Measurements from ENCODE around the gene MYOF.

Gene MYOF

GRCh38 chr10:93417921-93418320 is 64.2 kb downstream of the MYOF start:
- H3K4me3 ChIP-seq, result no peak overlapping the region
- H4K20me1 ChIP-seq, result no peaks in the 10 kb centered on the region
- H3K36me3 ChIP-seq, result no peaks in the 10 kb centered on the region; a peak in 1 of 22 replicates
- H3K27ac ChIP-seq, result no peak overlapping the region
- no peak for TF ChIP-seq Cebpa-rat (IDR thresholded peaks at IDR 0.05)
- H3K9ac ChIP-seq, result no peak overlapping the region
- H3K27me3 ChIP-seq, result 0 out of 22 replicates have a peak, but pooled peaks cover 0 to 3% (median 0%) of the 10 kb centered on the region in 11 experiments
- H3K9me3 ChIP-seq (replicated peaks in 1 of 11), result no peaks in the 10 kb centered on the region
- no peak overlapping the region for H3K4me2 ChIP-seq
- H3K4me1 ChIP-seq, result peaks cover 43 to 70% (median 47%) of the 10 kb centered on the region in 10 experiments

DNA sequence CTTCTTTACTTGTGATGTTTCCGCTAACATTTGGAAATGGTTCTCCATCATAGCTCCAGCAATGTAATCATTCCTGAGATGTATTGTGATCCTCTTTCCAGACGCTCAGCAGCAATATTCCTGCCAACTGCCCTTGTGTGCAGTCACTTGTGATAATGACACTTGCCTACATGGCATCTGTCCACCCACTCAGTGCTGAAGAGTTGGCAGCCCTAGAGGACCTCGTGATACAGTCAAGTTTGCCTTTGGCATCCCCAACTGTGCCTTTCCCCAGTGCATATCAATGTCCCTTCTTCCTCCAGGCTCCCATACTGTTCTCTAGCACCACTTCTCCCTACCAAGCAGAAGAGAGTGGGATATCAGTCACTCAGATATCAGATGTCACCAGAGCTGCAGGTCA is 64.9 kb downstream of the MYOF start:
- no peaks in the 10 kb centered on the region for H3K9me3 ChIP-seq (replicated peaks in 1 of 11)
- no peaks in the 10 kb centered on the region; a peak in 1 of 22 replicates for H3K36me3 ChIP-seq
- no peaks in the 10 kb centered on the region for H4K20me1 ChIP-seq
- no peak overlapping the region for H3K9ac ChIP-seq
- no peak overlapping the region for H3K27ac ChIP-seq
- no peak overlapping the region for H3K4me2 ChIP-seq
- peaks cover 50 to 72% (median 54%) of the 10 kb centered on the region in 10 experiments for H3K4me1 ChIP-seq
- H3K27me3 ChIP-seq, result 0 out of 22 replicates have a peak, but pooled peaks cover 0 to 3% (median 0%) of the 10 kb centered on the region in 11 experiments
- no peak overlapping the region for H3K4me3 ChIP-seq
- no peak for TF ChIP-seq Cebpa-rat (IDR thresholded peaks at IDR 0.05)

DNA sequence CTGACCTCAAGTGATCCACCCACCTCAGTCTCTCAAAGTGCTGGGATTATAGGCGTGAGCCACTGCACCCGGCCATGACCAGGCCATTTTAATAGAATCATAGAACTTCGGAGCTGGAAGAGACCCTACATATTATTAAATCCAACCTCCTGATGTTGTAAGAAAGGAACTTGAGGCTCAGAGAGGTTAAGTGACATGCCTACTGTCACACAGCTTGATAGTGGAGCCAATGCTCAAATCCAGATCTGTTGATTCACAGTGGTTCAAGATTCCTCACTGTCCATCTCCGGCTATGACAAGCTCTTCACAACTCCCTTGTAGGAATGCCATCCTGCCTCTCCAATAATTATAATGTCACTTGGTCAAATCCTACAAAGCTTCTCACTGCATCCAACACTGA is 65.3 kb downstream of the MYOF start:
- no peak for TF ChIP-seq Cebpa-rat (IDR thresholded peaks at IDR 0.05)
- Histone ChIP-seq H3K9me3 (replicated peaks in 1 of 11) (no peaks in the 10 kb centered on the region), H3K4me3 (no peak overlapping the region), H4K20me1 (no peaks in the 10 kb centered on the region), H3K36me3 (no peaks in the 10 kb centered on the region; a peak in 1 of 22 replicates), H3K9ac (no peak overlapping the region), H3K27me3 (0 out of 22 replicates have a peak, but pooled peaks cover 0 to 3% (median 0%) of the 10 kb centered on the region in 11 experiments), H3K4me2 (no peak overlapping the region), H3K4me1 (peaks cover 53 to 72% (median 58%) of the 10 kb centered on the region in 10 experiments), H3K27ac (no peak overlapping the region)

DNA sequence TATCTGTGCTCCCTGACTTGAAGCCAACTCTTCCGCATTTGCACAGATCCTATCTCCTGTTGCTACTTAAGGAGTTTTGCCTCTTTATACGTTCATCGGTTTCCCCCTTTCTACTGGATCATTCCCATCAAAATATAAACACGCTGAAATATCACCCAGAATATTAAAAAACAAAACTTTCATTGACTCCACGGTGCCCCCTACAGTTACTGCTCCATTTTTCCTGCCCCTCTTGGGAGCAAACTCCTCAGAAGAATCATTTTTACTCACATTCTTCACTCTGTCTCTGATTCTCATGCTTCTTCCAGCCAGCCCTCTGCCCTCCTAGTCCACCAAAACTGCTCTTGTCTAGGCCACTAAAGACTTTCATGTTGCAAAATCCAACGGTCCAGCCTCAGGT is 66.4 kb downstream of the MYOF start:
- Histone ChIP-seq H4K20me1 (no peaks in the 10 kb centered on the region), H3K4me1 (peaks cover 47 to 68% (median 56%) of the 10 kb centered on the region in 10 experiments), H3K36me3 (no peaks in the 10 kb centered on the region; a peak in 1 of 22 replicates), H3K9me3 (replicated peaks in 1 of 11) (no peaks in the 10 kb centered on the region; a peak in 1 of 22 replicates), H3K4me2 (no peak overlapping the region), H3K4me3 (no peak overlapping the region), H3K9ac (no peak overlapping the region), H3K27ac (no peak overlapping the region), H3K27me3 (0 out of 22 replicates have a peak, but pooled peaks cover 0 to 3% (median 0%) of the 10 kb centered on the region in 11 experiments)
- TF ChIP-seq Cebpa-rat (IDR thresholded peaks at IDR 0.05), result no peak

DNA sequence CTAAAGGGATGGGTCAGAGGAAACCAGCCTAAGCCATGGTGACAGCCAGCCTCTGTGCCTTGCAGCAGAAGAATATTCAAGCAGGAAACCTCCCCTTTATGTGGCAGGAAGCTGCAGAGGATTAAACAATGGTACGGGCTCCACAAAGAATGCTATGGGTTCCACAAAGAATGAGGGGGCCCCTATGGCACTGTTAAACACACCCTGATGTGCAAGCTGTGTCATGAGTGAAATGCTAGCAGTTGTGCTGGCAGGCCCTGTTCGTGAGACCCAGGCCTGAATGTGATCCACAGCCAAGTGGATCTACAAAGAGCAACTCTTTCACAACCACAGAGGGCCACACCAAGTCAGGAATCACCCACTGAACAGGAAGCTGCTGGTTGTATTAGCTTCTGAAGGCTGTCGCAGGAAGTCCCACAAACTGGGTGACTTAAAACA is 68.9 kb downstream of the MYOF start:
- Histone ChIP-seq H3K36me3 (peaks cover 0 to 11% (median 0%) of the 10 kb centered on the region in 11 experiments; a peak in 2 of 22 replicates), H3K27ac (peak overlapping the region in 10 of 11 experiments; percentile 41 to 88 (median 80); a peak in 20 of 22 replicates), H3K9me3 (replicated peaks in 1 of 11) (no peaks in the 10 kb centered on the region; a peak in 1 of 22 replicates), H3K4me3 (peak overlapping the region in 4 of 10 experiments; percentile 1 to 36 (median 24); a peak in 5 of 20 replicates), H4K20me1 (no peaks in the 10 kb centered on the region), H3K4me1 (peaks cover 29 to 50% (median 41%) of the 10 kb centered on the region in 10 experiments), H3K4me2 (peak overlapping the region; percentile 67 to 94 (median 84)), H3K27me3 (no peaks in the 10 kb centered on the region), H3K9ac (peak overlapping the region in 10 of 11 experiments; percentile 4 to 75 (median 64); a peak in 17 of 22 replicates)
- peak in 6 of 11 experiments; percentile 30 to 53 (median 35); a peak in 4 of 22 replicates for TF ChIP-seq Cebpa-rat (IDR thresholded peaks at IDR 0.05)

GRCh38 chr10:93412801-93413200 is 69.3 kb downstream of the MYOF start:
- H3K9ac ChIP-seq, result peak overlapping the region in 9 of 11 experiments; percentile 36 to 75 (median 65); a peak in 17 of 22 replicates

DNA sequence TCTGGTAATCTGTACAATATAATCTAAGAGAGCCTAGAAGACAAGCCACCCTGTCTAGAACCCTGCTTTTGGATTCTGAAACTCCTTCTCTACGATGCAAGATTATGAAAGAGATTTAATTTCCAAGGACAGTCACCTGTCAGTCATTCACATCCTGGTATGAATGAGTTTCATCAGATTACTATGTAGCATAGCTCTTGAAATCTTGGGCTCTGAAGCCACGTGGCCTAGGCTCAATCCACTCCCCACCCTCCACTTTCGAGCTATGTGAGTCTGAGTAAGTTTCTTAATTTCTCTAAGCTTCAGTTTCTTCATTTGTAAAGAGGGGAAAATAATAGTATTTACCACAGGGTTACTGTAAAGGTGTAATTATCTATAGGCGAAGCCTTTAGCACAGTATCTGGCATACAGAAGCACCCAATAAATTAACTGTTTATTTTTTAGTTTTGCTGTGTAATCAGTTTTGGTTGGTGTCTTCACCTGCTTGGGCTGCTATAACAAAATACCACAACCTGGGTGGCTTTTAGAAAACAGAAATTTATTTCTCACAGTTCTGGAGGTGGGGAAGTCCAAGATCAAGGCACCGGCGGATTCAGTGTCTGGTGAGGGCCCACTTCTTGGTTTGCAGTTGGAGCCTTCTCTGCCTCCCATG is 71.3 kb downstream of the MYOF start:
- Histone ChIP-seq H4K20me1 (no peaks in the 10 kb centered on the region), H3K9ac (no peak overlapping the region), H3K27ac (no peak overlapping the region; a peak in 1 of 22 replicates), H3K4me3 (no peak overlapping the region), H3K27me3 (no peaks in the 10 kb centered on the region), H3K4me1 (peaks cover 29 to 50% (median 41%) of the 10 kb centered on the region in 10 experiments), H3K4me2 (peak overlapping the region in 1 of 11 experiments; percentile 94; a peak in 2 of 22 replicates), H3K36me3 (peaks cover 0 to 11% (median 0%) of the 10 kb centered on the region in 11 experiments; a peak in 2 of 22 replicates), H3K9me3 (replicated peaks in 1 of 11) (no peaks in the 10 kb centered on the region; a peak in 1 of 22 replicates)
- no peak for TF ChIP-seq Cebpa-rat (IDR thresholded peaks at IDR 0.05)

More at GRCh38 chr10:93412801-93413200, 69.3 kb downstream of the MYOF start:
- Histone ChIP-seq H3K36me3 (peaks cover 0 to 11% (median 0%) of the 10 kb centered on the region in 11 experiments; a peak in 2 of 22 replicates), H3K4me2 (peak overlapping the region; percentile 67 to 94 (median 84)), H3K4me1 (peaks cover 29 to 50% (median 41%) of the 10 kb centered on the region in 10 experiments), H3K27ac (peak overlapping the region; percentile 25 to 88 (median 80); a peak in 21 of 22 replicates), H3K27me3 (no peaks in the 10 kb centered on the region), H3K9me3 (replicated peaks in 1 of 11) (no peaks in the 10 kb centered on the region; a peak in 1 of 22 replicates), H3K4me3 (peak overlapping the region in 5 of 10 experiments; percentile 1 to 36 (median 14); a peak in 5 of 20 replicates), H4K20me1 (no peaks in the 10 kb centered on the region)
- no peak for TF ChIP-seq Cebpa-rat (IDR thresholded peaks at IDR 0.05)

GRCh38 chr10:93408783-93409182 is 73.4 kb downstream of the MYOF start:
- no peak for TF ChIP-seq Cebpa-rat (IDR thresholded peaks at IDR 0.05)
- H3K27me3 ChIP-seq, result no peaks in the 10 kb centered on the region
- H3K4me1 ChIP-seq, result peaks cover 22 to 37% (median 33%) of the 10 kb centered on the region in 10 experiments
- H3K27ac ChIP-seq, result no peak overlapping the region
- no peak overlapping the region for H3K4me2 ChIP-seq
- peaks cover 0 to 11% (median 0%) of the 10 kb centered on the region in 11 experiments; a peak in 2 of 22 replicates for H3K36me3 ChIP-seq
- H3K9me3 ChIP-seq (replicated peaks in 1 of 11), result no peaks in the 10 kb centered on the region; a peak in 1 of 22 replicates
- H4K20me1 ChIP-seq, result no peaks in the 10 kb centered on the region
- no peak overlapping the region for H3K4me3 ChIP-seq
- H3K9ac ChIP-seq, result no peak overlapping the region

Data from BLaER1 treated with 17β-estradiol and CSF1 and Interleukin-3, amounts not matched to agents 10 nM and 100 nM (cell line).